Bronchial epithelial cell (primary cell): ENCODE results near the gene PLCB1. TPM values are rescaled to one million over a fixed set of nuclear protein-coding genes. Genes with fewer than 3 reads are reported as not detected.

ENCODE experiments used
- DNase-seq: peaks from one replicate; pipeline ENCODE4 v3.0.0-alpha.2; 2010; ENCODE audit warnings: low read depth
- FAIRE-seq: peaks from 2 replicates; lab custom pipeline; 2011; peaks lifted over from hg19 to GRCh38; lab: Jason Lieb, UNC
- H3K27me3 ChIP-seq: 2 replicates; pipeline ENCODE4 v1.5.1; 2011; ENCODE audit warnings: low read length; ENCODE audit not compliant: control insufficient read depth, insufficient read depth
- H3K36me3 ChIP-seq: 2 replicates; pipeline ENCODE4 v1.5.1; 2011; ENCODE audit warnings: low read length; ENCODE audit not compliant: control insufficient read depth, insufficient read depth
- H3K4me3 ChIP-seq: 2 replicates; pipeline ENCODE4 v1.5.1; 2011; ENCODE audit warnings: mild to moderate bottlenecking, low read depth, low read length, control low read depth
- CTCF ChIP-seq: IDR thresholded peaks from 2 replicates; pipeline ENCODE4 v1.5.1; 2011; ENCODE audit warnings: mild to moderate bottlenecking, moderate library complexity, low read length, control low read depth, inconsistent platforms; ENCODE audit not compliant: insufficient read depth, severe bottlenecking
- total RNA-seq: library from RNA; depleted of rRNA; stranded (reverse); fragments of >200 nt; gene quantifications from 2 replicates; pipeline ENCODE4 v1.2.1, GENCODE V29; 2014

PLCB1 gene
- total RNA-seq, 1 donor from 2014 or later = 1.1 TPM

DNA sequence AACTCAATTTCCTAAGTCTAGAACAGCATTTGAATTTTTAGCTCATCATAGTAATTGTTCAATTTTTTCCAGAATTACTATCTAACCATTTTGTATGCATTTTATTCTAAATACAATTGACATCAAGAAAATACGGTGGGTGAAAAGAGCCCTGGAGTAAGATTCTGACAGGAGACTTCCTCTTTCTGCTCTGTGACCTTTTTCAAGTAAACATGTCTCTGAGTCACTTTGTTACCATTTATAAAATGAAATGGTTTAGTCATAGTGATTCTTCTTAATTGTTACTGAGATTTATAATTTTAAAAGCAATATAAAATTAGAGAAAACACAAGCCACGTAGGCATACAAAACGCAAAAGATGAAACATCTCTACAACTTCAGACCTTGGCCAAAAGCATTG is 80.2 kb downstream of the PLCB1 start:
- FAIRE-seq = no peak
- Histone ChIP-seq H3K27me3 (no peaks in the 10 kb centered on the region), H3K4me3 (no peak overlapping the region), H3K36me3 (no peaks in the 10 kb centered on the region)
- TF ChIP-seq CTCF = no peak
- DNase-seq = peak; percentile 8

- FAIRE-seq = no peak
- no peak for TF ChIP-seq CTCF
- no peak overlapping the region for H3K4me3 ChIP-seq
- no peaks in the 10 kb centered on the region for H3K36me3 ChIP-seq
- no peak for DNase-seq
- no peaks in the 10 kb centered on the region for H3K27me3 ChIP-seq
Observed at GRCh38 chr20:8213270-8213669, 81.2 kb downstream of the PLCB1 start.

DNA sequence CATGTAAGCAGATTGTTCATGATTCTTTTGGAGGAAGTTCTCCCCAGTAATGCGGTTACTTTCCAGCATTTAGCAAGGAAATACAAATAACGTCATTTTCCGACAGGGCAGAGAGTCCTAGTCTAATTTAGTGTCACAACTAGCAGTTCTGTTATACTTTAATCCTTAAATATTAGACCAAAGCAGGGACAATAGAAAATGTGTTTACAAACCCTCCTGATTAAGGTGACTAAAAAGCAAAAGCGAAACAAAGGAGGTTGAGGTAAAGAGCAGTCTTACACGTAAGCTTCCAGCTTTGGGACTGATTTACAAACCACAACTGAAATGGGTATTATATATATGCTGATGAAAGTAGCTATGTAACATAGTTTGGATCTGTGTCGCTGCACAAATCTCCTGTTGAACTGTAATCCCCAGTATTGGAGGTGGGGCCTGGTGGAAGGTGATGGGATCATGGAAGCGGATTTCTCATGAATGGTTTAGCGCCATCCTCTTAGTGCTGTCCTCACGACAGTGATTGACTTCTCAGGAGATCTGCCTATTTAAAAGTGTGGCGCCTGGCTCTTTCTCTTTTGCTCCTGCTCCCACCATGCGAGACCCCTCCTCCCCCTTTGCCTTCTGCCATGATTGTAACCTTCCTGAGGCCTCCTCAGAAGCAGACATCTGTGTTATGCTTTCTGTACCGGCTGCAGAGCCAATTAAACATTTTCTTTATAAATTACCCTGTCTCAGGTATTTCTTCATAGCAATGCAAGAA is 81.9 kb downstream of the PLCB1 start:
- no peak overlapping the region for H3K4me3 ChIP-seq
- no peak for DNase-seq
- H3K27me3 ChIP-seq = no peaks in the 10 kb centered on the region
- no peak for FAIRE-seq
- no peak for TF ChIP-seq CTCF
- no peaks in the 10 kb centered on the region for H3K36me3 ChIP-seq

DNA sequence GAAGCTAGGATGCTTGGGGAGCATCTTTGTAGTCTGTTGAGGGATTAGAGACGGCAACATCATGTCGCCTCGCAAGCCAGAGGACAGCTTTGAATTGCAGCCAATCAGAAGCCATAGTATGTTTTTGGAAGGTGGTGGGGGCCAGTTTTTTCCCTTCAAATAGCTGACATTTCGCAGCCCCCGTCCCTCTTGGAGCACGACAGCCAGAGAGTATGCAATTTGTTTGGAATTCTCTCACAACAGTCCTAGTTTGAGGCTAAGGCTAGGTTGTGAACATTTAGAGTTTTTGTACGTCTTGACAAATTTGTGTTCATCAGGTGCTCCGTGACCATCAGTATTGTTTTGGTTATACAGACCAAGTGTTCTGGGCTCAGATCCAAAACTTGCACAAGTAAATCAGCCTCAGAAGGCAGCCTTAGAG is 83.3 kb downstream of the PLCB1 start:
- no peak for FAIRE-seq
- Histone ChIP-seq H3K4me3 (no peak overlapping the region), H3K27me3 (no peaks in the 10 kb centered on the region), H3K36me3 (no peaks in the 10 kb centered on the region)
- no peak for TF ChIP-seq CTCF
- DNase-seq = no peak

- TF ChIP-seq CTCF = no peak
- no peaks in the 10 kb centered on the region for H3K27me3 ChIP-seq
- no peaks in the 10 kb centered on the region for H3K36me3 ChIP-seq
- no peak overlapping the region for H3K4me3 ChIP-seq
- FAIRE-seq = no peak
- DNase-seq = no peak
Observed at GRCh38 chr20:8216375-8217200, 84.5 kb downstream of the PLCB1 start.
